ENCODE measurements around the gene ZDHHC20.

GRCh38 chr13:21355304-21355703 is 103.8 kb downstream of the ZDHHC20 start:
- TF ChIP-seq, protein P1, sequence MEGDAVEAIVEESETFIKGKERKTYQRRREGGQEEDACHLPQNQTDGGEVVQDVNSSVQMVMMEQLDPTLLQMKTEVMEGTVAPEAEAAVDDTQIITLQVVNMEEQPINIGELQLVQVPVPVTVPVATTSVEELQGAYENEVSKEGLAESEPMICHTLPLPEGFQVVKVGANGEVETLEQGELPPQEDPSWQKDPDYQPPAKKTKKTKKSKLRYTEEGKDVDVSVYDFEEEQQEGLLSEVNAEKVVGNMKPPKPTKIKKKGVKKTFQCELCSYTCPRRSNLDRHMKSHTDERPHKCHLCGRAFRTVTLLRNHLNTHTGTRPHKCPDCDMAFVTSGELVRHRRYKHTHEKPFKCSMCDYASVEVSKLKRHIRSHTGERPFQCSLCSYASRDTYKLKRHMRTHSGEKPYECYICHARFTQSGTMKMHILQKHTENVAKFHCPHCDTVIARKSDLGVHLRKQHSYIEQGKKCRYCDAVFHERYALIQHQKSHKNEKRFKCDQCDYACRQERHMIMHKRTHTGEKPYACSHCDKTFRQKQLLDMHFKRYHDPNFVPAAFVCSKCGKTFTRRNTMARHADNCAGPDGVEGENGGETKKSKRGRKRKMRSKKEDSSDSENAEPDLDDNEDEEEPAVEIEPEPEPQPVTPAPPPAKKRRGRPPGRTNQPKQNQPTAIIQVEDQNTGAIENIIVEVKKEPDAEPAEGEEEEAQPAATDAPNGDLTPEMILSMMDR (conservative IDR thresholded peaks at IDR 0.05; ENCODE audit: low read depth, low read length) = no peak
- no peak for TF ChIP-seq EZH2 (IDR thresholded peaks at IDR 0.05; ENCODE audit: low read length, unreplicated experiment)
